ENCODE results near the gene ZC3H13.

DNA sequence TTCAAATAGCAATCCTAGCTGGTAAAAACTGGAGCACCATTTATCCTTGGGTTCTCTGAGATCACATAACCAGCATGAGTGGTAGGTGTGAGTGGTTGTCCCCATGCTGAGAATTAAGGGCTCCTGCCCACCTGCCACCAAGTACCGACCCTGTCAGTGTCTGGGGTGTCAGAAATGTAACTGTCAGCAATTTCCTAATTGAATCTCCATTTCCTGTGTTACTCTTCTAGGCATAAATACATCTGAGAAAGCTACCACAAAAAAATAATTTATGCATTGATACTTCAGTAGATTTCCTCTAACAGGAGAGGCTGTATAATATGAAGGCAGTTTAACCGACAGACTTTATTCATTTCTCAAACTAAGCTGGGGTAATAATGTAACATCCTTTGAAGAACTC lies 27.2 kb upstream of the ZC3H13 start:
- TF ChIP-seq, protein P1, sequence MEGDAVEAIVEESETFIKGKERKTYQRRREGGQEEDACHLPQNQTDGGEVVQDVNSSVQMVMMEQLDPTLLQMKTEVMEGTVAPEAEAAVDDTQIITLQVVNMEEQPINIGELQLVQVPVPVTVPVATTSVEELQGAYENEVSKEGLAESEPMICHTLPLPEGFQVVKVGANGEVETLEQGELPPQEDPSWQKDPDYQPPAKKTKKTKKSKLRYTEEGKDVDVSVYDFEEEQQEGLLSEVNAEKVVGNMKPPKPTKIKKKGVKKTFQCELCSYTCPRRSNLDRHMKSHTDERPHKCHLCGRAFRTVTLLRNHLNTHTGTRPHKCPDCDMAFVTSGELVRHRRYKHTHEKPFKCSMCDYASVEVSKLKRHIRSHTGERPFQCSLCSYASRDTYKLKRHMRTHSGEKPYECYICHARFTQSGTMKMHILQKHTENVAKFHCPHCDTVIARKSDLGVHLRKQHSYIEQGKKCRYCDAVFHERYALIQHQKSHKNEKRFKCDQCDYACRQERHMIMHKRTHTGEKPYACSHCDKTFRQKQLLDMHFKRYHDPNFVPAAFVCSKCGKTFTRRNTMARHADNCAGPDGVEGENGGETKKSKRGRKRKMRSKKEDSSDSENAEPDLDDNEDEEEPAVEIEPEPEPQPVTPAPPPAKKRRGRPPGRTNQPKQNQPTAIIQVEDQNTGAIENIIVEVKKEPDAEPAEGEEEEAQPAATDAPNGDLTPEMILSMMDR (IDR thresholded peaks at IDR 0.05): no peak
- TF ChIP-seq POLR2A (IDR thresholded peaks at IDR 0.05): no peak

Data from thyroid gland (tissue), 4 donors.